SK-N-SH treated with all-trans-retinoic acid at 6 μM for 48 hours (cell line): ENCODE results near the gene ELMO1.

ENCODE experiments used
- ATAC-seq: fragments of 200-7000 bp; cut with Tn5 transposase; 3 replicates; pipeline ENCODE4 v1.9.1; 2020; ENCODE audit warnings: mild to moderate bottlenecking, moderate library complexity
- ARNTL ChIP-seq: fragments of 450-650 bp; formaldehyde crosslinking; IDR thresholded peaks from 2 replicates; pipeline ENCODE4 v1.5.0; 2020; ENCODE audit warnings: low read depth, mild to moderate bottlenecking, moderate library complexity, borderline replicate concordance
- BACH2 ChIP-seq: fragments of 250-450 bp; sonication (Bioruptor Pico); IDR thresholded peaks from 2 replicates; pipeline ENCODE4 v1.9.0; 2021; ENCODE audit warnings: mild to moderate bottlenecking, borderline replicate concordance
- CSDC2 ChIP-seq: fragments of 250-450 bp; sonication (Bioruptor Pico); IDR thresholded peaks from 2 replicates; pipeline ENCODE4 v1.5.0; 2020; ENCODE audit warnings: mild to moderate bottlenecking, moderate library complexity
- ESRRG ChIP-seq: fragments of 250-450 bp; sonication (Bioruptor Pico); IDR thresholded peaks from 2 replicates; pipeline ENCODE4 v1.6.1; 2021; ENCODE audit warnings: mild to moderate bottlenecking
- ISL1 ChIP-seq: fragments of 250-450 bp; sonication (Bioruptor Pico); IDR thresholded peaks from 2 replicates; pipeline ENCODE4 v2.1.2; 2022; ENCODE audit warnings: mild to moderate bottlenecking, moderate library complexity
- OSR1 ChIP-seq: fragments of 250-450 bp; sonication (Bioruptor Pico); IDR thresholded peaks from 2 replicates; pipeline ENCODE4 v1.8.0; 2022; ENCODE audit warnings: moderate library complexity, mild to moderate bottlenecking, inconsistent platforms
- PPARA ChIP-seq: fragments of 250-450 bp; sonication (Bioruptor Pico); IDR thresholded peaks from 2 replicates; pipeline ENCODE4 v1.5.0; 2020; ENCODE audit warnings: mild to moderate bottlenecking, borderline replicate concordance
- RARB ChIP-seq: fragments of 250-450 bp; sonication (Bioruptor Pico); IDR thresholded peaks from 2 replicates; pipeline ENCODE4 v1.8.0; 2021; ENCODE audit warnings: mild to moderate bottlenecking, moderate library complexity
- TCF4 ChIP-seq: fragments of 250-450 bp; sonication (Bioruptor Pico); IDR thresholded peaks from 2 replicates; pipeline ENCODE4 v1.8.0; 2021; ENCODE audit warnings: mild to moderate bottlenecking, moderate library complexity, borderline replicate concordance
- ZC3H10 ChIP-seq: fragments of 250-450 bp; sonication (Bioruptor Pico); IDR thresholded peaks from 2 replicates; pipeline ENCODE4 v1.5.1; 2021; ENCODE audit warnings: mild to moderate bottlenecking, moderate library complexity
- ZFP3 ChIP-seq: fragments of 250-450 bp; sonication (Bioruptor Pico); IDR thresholded peaks from 2 replicates; pipeline ENCODE4 v1.5.0; 2020; ENCODE audit warnings: mild to moderate bottlenecking, moderate library complexity
- ZFP30 ChIP-seq: fragments of 450-650 bp; formaldehyde crosslinking; IDR thresholded peaks from 2 replicates; pipeline ENCODE4 v1.5.0; 2022; ENCODE audit warnings: mild to moderate bottlenecking, moderate library complexity
- ZNF565 ChIP-seq: fragments of 450-650 bp; formaldehyde crosslinking; conservative IDR thresholded peaks from 2 replicates; pipeline ENCODE4 v1.5.0; 2020; ENCODE audit warnings: low read depth, mild to moderate bottlenecking, moderate library complexity
- ZNF70 ChIP-seq: fragments of 450-650 bp; formaldehyde crosslinking; IDR thresholded peaks from 2 replicates; pipeline ENCODE4 v1.5.0; 2020; ENCODE audit warnings: mild to moderate bottlenecking, moderate library complexity
- ZNF8 ChIP-seq: fragments of 450-650 bp; formaldehyde crosslinking; IDR thresholded peaks from 2 replicates; pipeline ENCODE4 v1.5.0; 2020; ENCODE audit warnings: mild to moderate bottlenecking, moderate library complexity
- TF ChIP-seq, protein P1 (sequence below): fragments of 250-450 bp; sonication (Bioruptor Pico); IDR thresholded peaks from 2 replicates; pipeline ENCODE4 v1.5.1; 2021; ENCODE audit warnings: mild to moderate bottlenecking, moderate library complexity
- TF ChIP-seq, protein P2 (sequence below): fragments of 250-450 bp; sonication (Bioruptor Pico); IDR thresholded peaks from 2 replicates; pipeline ENCODE4 v1.5.0; 2020; ENCODE audit warnings: mild to moderate bottlenecking, moderate library complexity
- TF ChIP-seq, protein P3 (sequence below): fragments of 250-450 bp; sonication (Bioruptor Pico); IDR thresholded peaks from 2 replicates; pipeline ENCODE4 v1.8.0; 2020; ENCODE audit warnings: mild to moderate bottlenecking, moderate library complexity, borderline replicate concordance
- TF ChIP-seq, protein P4 (sequence below): fragments of 250-450 bp; sonication (Bioruptor Pico); IDR thresholded peaks from 2 replicates; pipeline ENCODE4 v1.5.1; 2020; ENCODE audit warnings: low read depth, mild to moderate bottlenecking, moderate library complexity

Gene ELMO1

DNA sequence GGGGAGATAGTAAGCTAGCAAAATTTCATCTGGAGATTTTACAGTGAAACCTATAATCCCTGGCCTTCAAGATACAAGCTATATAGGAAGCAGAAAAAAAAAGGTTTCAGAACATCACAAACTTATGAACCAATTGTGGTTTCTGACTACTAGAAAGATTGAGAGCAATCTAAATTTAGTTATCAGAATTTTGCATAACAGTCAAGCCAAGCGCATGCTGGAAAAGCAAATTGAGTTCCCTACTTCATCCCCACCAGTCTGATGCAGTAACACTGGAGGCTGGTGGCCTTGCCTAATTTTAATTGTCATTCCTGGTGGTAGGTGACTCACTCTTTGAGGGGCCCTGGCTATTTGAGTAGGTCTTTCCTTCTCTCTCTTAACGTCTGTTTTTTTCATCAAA, 46.3 kb upstream of the ELMO1 start (continued):
- TF ChIP-seq, protein P1, sequence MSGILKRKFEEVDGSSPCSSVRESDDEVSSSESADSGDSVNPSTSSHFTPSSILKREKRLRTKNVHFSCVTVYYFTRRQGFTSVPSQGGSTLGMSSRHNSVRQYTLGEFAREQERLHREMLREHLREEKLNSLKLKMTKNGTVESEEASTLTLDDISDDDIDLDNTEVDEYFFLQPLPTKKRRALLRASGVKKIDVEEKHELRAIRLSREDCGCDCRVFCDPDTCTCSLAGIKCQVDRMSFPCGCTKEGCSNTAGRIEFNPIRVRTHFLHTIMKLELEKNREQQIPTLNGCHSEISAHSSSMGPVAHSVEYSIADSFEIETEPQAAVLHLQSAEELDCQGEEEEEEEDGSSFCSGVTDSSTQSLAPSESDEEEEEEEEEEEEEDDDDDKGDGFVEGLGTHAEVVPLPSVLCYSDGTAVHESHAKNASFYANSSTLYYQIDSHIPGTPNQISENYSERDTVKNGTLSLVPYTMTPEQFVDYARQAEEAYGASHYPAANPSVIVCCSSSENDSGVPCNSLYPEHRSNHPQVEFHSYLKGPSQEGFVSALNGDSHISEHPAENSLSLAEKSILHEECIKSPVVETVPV (CRISPR knock-in tag): no peak
- no peak for TF ChIP-seq ZNF70 (CRISPR knock-in tag)

DNA sequence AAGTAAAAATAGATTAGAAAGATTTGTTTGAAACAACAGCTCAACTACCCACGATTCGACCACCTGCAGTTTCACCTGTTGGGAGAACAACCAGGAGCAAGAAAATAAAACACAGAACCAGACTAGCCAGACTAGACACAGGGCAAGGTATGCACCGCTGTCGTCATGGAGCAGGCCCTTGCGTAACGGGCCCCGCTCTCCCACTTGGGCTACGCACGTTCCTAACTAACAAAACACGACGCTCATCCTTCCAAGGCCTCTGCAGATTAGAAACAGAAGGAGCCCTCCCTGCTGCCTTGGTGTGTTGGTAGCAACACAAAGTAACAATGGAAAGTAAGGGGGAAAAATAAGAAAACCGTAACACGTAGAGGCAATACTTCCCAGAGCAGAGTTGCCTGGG, 45.1 kb upstream of the ELMO1 start:
- TF ChIP-seq BACH2 (CRISPR knock-in tag): no peak
- no peak for TF ChIP-seq OSR1 (CRISPR knock-in tag)
- TF ChIP-seq ZFP30: no peak
- no peak for TF ChIP-seq ZNF70 (CRISPR knock-in tag)
- no peak for TF ChIP-seq ISL1 (CRISPR knock-in tag)
- TF ChIP-seq ZNF8 (CRISPR knock-in tag): no peak
- TF ChIP-seq, protein P2, sequence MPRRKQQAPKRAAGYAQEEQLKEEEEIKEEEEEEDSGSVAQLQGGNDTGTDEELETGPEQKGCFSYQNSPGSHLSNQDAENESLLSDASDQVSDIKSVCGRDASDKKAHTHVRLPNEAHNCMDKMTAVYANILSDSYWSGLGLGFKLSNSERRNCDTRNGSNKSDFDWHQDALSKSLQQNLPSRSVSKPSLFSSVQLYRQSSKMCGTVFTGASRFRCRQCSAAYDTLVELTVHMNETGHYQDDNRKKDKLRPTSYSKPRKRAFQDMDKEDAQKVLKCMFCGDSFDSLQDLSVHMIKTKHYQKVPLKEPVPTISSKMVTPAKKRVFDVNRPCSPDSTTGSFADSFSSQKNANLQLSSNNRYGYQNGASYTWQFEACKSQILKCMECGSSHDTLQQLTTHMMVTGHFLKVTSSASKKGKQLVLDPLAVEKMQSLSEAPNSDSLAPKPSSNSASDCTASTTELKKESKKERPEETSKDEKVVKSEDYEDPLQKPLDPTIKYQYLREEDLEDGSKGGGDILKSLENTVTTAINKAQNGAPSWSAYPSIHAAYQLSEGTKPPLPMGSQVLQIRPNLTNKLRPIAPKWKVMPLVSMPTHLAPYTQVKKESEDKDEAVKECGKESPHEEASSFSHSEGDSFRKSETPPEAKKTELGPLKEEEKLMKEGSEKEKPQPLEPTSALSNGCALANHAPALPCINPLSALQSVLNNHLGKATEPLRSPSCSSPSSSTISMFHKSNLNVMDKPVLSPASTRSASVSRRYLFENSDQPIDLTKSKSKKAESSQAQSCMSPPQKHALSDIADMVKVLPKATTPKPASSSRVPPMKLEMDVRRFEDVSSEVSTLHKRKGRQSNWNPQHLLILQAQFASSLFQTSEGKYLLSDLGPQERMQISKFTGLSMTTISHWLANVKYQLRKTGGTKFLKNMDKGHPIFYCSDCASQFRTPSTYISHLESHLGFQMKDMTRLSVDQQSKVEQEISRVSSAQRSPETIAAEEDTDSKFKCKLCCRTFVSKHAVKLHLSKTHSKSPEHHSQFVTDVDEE: no peak
- TF ChIP-seq, protein P3, sequence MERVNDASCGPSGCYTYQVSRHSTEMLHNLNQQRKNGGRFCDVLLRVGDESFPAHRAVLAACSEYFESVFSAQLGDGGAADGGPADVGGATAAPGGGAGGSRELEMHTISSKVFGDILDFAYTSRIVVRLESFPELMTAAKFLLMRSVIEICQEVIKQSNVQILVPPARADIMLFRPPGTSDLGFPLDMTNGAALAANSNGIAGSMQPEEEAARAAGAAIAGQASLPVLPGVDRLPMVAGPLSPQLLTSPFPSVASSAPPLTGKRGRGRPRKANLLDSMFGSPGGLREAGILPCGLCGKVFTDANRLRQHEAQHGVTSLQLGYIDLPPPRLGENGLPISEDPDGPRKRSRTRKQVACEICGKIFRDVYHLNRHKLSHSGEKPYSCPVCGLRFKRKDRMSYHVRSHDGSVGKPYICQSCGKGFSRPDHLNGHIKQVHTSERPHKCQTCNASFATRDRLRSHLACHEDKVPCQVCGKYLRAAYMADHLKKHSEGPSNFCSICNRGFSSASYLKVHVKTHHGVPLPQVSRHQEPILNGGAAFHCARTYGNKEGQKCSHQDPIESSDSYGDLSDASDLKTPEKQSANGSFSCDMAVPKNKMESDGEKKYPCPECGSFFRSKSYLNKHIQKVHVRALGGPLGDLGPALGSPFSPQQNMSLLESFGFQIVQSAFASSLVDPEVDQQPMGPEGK (CRISPR knock-in tag): no peak
- TF ChIP-seq ARNTL (CRISPR knock-in tag): no peak
- TF ChIP-seq ZNF565: no peak
- no peak for TF ChIP-seq RARB (CRISPR knock-in tag)
- no peak for TF ChIP-seq CSDC2 (CRISPR knock-in tag)
- TF ChIP-seq ZC3H10: no peak
- TF ChIP-seq ESRRG (CRISPR knock-in tag): no peak
- TF ChIP-seq, protein P1 (CRISPR knock-in tag): no peak
- no peak for TF ChIP-seq TCF4 (CRISPR knock-in tag)
- no peak for ATAC-seq

DNA sequence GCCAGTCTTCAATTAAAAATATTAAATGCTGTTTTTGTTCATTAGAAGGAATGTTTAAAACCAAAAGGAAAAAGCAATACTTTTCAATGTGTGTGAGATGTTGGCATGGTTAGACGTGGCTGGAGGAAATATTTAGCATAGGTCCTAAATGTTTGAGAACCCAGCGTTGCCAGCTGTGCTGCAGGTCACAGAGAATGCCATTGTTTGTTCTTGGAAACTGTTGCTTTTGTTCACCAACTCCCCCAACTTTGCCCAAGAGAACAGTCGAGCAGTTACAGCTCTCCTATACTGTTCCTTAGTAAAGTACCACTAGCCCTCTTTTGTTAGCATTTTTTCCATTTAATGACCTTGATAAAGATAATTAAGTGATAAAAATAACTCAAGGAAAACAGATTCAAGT, 44.5 kb upstream of the ELMO1 start:
- TF ChIP-seq ZFP30: no peak
- TF ChIP-seq, protein P4, sequence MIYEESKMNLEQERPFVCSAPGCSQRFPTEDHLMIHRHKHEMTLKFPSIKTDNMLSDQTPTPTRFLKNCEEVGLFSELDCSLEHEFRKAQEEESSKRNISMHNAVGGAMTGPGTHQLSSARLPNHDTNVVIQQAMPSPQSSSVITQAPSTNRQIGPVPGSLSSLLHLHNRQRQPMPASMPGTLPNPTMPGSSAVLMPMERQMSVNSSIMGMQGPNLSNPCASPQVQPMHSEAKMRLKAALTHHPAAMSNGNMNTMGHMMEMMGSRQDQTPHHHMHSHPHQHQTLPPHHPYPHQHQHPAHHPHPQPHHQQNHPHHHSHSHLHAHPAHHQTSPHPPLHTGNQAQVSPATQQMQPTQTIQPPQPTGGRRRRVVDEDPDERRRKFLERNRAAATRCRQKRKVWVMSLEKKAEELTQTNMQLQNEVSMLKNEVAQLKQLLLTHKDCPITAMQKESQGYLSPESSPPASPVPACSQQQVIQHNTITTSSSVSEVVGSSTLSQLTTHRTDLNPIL (CRISPR knock-in tag): no peak
- no peak for ATAC-seq

DNA sequence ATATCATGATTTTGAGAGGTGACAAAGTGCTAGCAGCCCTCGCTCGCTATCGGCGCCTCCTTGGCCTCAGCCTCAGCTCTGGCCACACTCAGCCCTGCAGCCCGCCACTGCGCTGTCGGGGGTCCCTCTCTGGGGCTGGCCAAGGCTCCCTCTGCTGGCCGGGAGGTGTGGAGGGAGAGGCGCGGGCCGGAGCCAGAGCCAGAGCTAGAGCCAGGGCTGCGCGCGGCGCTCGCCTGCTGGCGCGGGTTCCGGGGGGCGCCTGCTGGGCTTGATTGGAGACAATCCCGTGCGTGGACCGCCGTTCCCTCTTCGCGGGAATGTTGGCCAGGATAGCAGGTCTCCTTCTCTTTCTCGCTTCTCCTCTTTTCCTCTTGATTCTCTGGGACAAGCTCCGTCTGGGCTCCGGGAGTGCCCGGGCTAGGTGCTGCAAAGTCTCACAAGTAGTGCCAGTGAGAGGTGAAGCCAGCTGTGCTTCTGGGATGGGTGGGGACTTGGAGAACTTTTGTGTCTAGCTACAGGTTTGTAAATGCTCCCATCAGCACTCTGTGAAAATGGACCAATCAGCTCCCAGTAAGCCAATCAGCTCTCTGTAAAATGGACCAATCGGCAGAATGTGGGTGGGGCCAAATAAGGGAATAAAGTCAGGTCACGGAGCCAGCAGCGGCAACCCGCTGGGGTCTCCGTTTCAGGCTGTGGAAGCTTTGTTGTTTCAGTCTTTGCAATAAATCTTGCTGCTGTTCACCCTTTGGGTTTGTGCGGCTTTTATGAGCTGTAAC, 43.4 kb upstream of the ELMO1 start:
- TF ChIP-seq ZNF70 (CRISPR knock-in tag): no peak
- TF ChIP-seq PPARA (CRISPR knock-in tag): no peak
- TF ChIP-seq TCF4 (CRISPR knock-in tag): no peak
- TF ChIP-seq, protein P3 (CRISPR knock-in tag): no peak
- TF ChIP-seq RARB (CRISPR knock-in tag): no peak
- TF ChIP-seq CSDC2 (CRISPR knock-in tag): no peak
- TF ChIP-seq ISL1 (CRISPR knock-in tag): no peak
- no peak for TF ChIP-seq ZFP3 (CRISPR knock-in tag)
- TF ChIP-seq ZFP30: no peak
- TF ChIP-seq, all 23 proteins: peak for 0
- ATAC-seq: no peak
